PC-3 (cell line): ENCODE results near the gene NBAS. TPM values are rescaled to one million over a fixed set of nuclear protein-coding genes. Genes with fewer than 3 reads are reported as not detected.
"Not testable (repeated sequence)": the region's sequence is repeated elsewhere in the genome, so short reads cannot be mapped to it uniquely, and the experiment has no call there.

ENCODE experiments used
- ATAC-seq: fragments of 200-7000 bp; cut with Tn5 transposase; 2 replicates; pipeline ENCODE4 v1.9.1; 2020; ENCODE audit warnings: mild to moderate bottlenecking, moderate library complexity
- BruUV-seq: library from RNA; stranded (reverse); fragments of 400-500 nt; replicated peaks from 2 replicates; lab custom pipeline; 2021; lab: Mats Ljungman, UMichigan
- CTCF ChIA-PET: fragments of 300-600 bp; sonication (Branson Sonifier 250); formaldehyde crosslinking; loops from one replicate; lab custom pipeline; 2022; ENCODE audit warnings: antibody characterized with exemption; lab: Charles Lee
- POLR2A ChIA-PET: fragments of 300-600 bp; sonication (Branson Sonifier 250); formaldehyde crosslinking; loops from one replicate; lab custom pipeline; 2022; ENCODE audit warnings: antibody characterized with exemption; ENCODE audit not compliant: unreplicated experiment; lab: Charles Lee
- DNase-seq: peaks from one replicate; pipeline ENCODE4 v3.0.0-alpha.2; 2015
- H2AFZ ChIP-seq: fragments of 300-600 bp; sonication (generic); 2 replicates; pipeline ENCODE4 v1.6.0; 2016; ENCODE audit warnings: antibody characterized with exemption, low read length
- H3F3A ChIP-seq: fragments of 300-600 bp; sonication (generic); one replicate; pipeline ENCODE4 v1.6.0; 2017; ENCODE audit warnings: antibody characterized with exemption, low read length, control low read depth, mild to moderate bottlenecking; ENCODE audit not compliant: unreplicated experiment
- H3K27ac ChIP-seq: fragments of 300-600 bp; sonication (generic); 2 replicates; pipeline ENCODE4 v1.5.1; 2016; ENCODE audit warnings: mild to moderate bottlenecking, low read length
- H3K27me3 ChIP-seq: fragments of 300-600 bp; sonication (generic); 2 replicates; pipeline ENCODE4 v1.6.1; 2016; ENCODE audit warnings: low read length, mixed read lengths
- H3K36me3 ChIP-seq: fragments of 300-600 bp; sonication (generic); 2 replicates; pipeline ENCODE4 v1.6.1; 2016; ENCODE audit warnings: low read depth, mixed run types, low read length, mixed read lengths
- H3K4me1 ChIP-seq: fragments of 300-600 bp; sonication (generic); 2 replicates; pipeline ENCODE4 v1.5.1; 2016; ENCODE audit warnings: low read length; ENCODE audit not compliant: insufficient read depth
- H3K4me2 ChIP-seq: fragments of 300-600 bp; sonication (generic); 2 replicates; pipeline ENCODE4 v1.6.0; 2016; ENCODE audit warnings: low read length
- H3K4me3 ChIP-seq: fragments of 300-600 bp; sonication (generic); 2 replicates; pipeline ENCODE4 v1.5.1; 2016; ENCODE audit warnings: mild to moderate bottlenecking, low read length, mixed read lengths
- H3K79me2 ChIP-seq: fragments of 300-600 bp; sonication (generic); 2 replicates; pipeline ENCODE4 v1.6.1; 2017; ENCODE audit warnings: low read length, mixed read lengths
- H3K9ac ChIP-seq: fragments of 300-600 bp; sonication (generic); 2 replicates; pipeline ENCODE4 v1.6.0; 2016; ENCODE audit warnings: mild to moderate bottlenecking, low read length
- H3K9me2 ChIP-seq: fragments of 300-600 bp; sonication (generic); replicated peaks from 2 replicates; pipeline ENCODE4 v1.6.1; 2016; ENCODE audit warnings: mixed run types, low read length, mixed read lengths
- H3K9me3 ChIP-seq: fragments of 300-600 bp; sonication (generic); 2 replicates; pipeline ENCODE4 v1.6.1; 2016; ENCODE audit warnings: low read length, mixed read lengths
- H4K20me1 ChIP-seq: fragments of 300-600 bp; sonication (generic); 2 replicates; pipeline ENCODE4 v1.6.1; 2016; ENCODE audit warnings: low read length, mixed read lengths
- CTCF ChIP-seq: fragments of 300-600 bp; sonication (generic); conservative IDR thresholded peaks from 2 replicates; pipeline ENCODE4 v1.5.1; 2017; ENCODE audit warnings: antibody characterized with exemption, low read depth, mild to moderate bottlenecking, low read length
- EZH2 ChIP-seq: fragments of 300-600 bp; sonication (generic); IDR thresholded peaks from one replicate; pipeline ENCODE4 v1.6.1; 2017; ENCODE audit warnings: antibody characterized with exemption, mild to moderate bottlenecking, low read length; ENCODE audit not compliant: unreplicated experiment
- EZH2phosphoT487 ChIP-seq: fragments of 300-600 bp; sonication (generic); IDR thresholded peaks from 2 replicates; pipeline ENCODE4 v1.6.1; 2018; ENCODE audit warnings: mild to moderate bottlenecking, antibody characterized with exemption, low read length, borderline replicate concordance
- intact Hi-C: fragments of 100-400 bp; cut with micrococcal nuclease; formaldehyde crosslinking; loops from 2 replicates; pipeline ENCODE4 v1.9.0; 2023
- total RNA-seq: library from RNA; depleted of rRNA; stranded (reverse); fragments of >200 nt; gene quantifications from 2 replicates; pipeline ENCODE4 v1.2.3, GENCODE V29; 2014

NBAS gene
- total RNA-seq, 1 experiment from 2014 or later: 37.2 TPM

GRCh38 chr2:15331787-15332186 is 229.3 kb downstream of the NBAS start:
- H3K4me3 ChIP-seq: no peak overlapping the region
- POLR2A ChIA-PET: no interaction called here
- TF ChIP-seq EZH2phosphoT487 (no peak), EZH2 (no peak), CTCF (no peak)

GRCh38 chr2:15325296-15325695 is 235.8 kb downstream of the NBAS start:
- no peak overlapping the region for H3K9ac ChIP-seq
- no peaks in the 10 kb centered on the region for H3K4me1 ChIP-seq
- no peak for ATAC-seq
- peaks cover 11% of the 10 kb centered on the region for H3K36me3 ChIP-seq
- H3K4me3 ChIP-seq: no peak overlapping the region
- DNase-seq: no peak
- no peaks in the 10 kb centered on the region for H3K9me2 ChIP-seq
- H3K9me3 ChIP-seq: no peaks in the 10 kb centered on the region
- no peaks in the 10 kb centered on the region for H3K79me2 ChIP-seq
- no peak overlapping the region for H3K27ac ChIP-seq
- BruUV-seq: no TSS peak
- no peak overlapping the region for H3K4me2 ChIP-seq
- no peak overlapping the region for H2AFZ ChIP-seq
- ChIA-PET POLR2A (no interaction called here), CTCF (no interaction called here)
- H3K27me3 ChIP-seq: no peaks in the 10 kb centered on the region
- H3F3A ChIP-seq: no peaks in the 10 kb centered on the region
- H4K20me1 ChIP-seq: no peaks in the 10 kb centered on the region
- intact Hi-C loops: no loop called here
- no peak for TF ChIP-seq EZH2
- no peak for TF ChIP-seq EZH2phosphoT487

More at GRCh38 chr2:15331787-15332186, 229.3 kb downstream of the NBAS start:
- no peaks in the 10 kb centered on the region for H3K27me3 ChIP-seq
- ATAC-seq (no peak), DNase-seq (no peak)
- H3K9me3 ChIP-seq: no peaks in the 10 kb centered on the region
- no peak overlapping the region for H3K27ac ChIP-seq
- H4K20me1 ChIP-seq: no peaks in the 10 kb centered on the region
- H3K4me2 ChIP-seq: no peak overlapping the region
- no peaks in the 10 kb centered on the region for H3K79me2 ChIP-seq
- no peaks in the 10 kb centered on the region for H3K9me2 ChIP-seq
- no peaks in the 10 kb centered on the region for H3F3A ChIP-seq
- intact Hi-C loops: no loop called here
- no TSS peak for BruUV-seq
- H3K9ac ChIP-seq: no peak overlapping the region
- peaks cover 4% of the 10 kb centered on the region; the same call in 1 of the 2 replicates for H3K4me1 ChIP-seq
- H3K36me3 ChIP-seq: peaks cover 11% of the 10 kb centered on the region
- H2AFZ ChIP-seq: no peak overlapping the region
- CTCF ChIA-PET: no interaction called here

GRCh38 chr2:15323227-15323626 is 237.9 kb downstream of the NBAS start:
- H3F3A ChIP-seq: no peaks in the 10 kb centered on the region
- H4K20me1 ChIP-seq: no peaks in the 10 kb centered on the region
- H3K36me3 ChIP-seq: peaks cover 4% of the 10 kb centered on the region; the same call in 1 of the 2 replicates
- no peak overlapping the region for H3K4me2 ChIP-seq
- ChIA-PET POLR2A (no interaction called here), CTCF (no interaction called here)
- no peaks in the 10 kb centered on the region for H3K27me3 ChIP-seq
- no peaks in the 10 kb centered on the region for H3K9me3 ChIP-seq
- H3K4me1 ChIP-seq: no peaks in the 10 kb centered on the region
- no peak overlapping the region for H3K27ac ChIP-seq
- H2AFZ ChIP-seq: no peak overlapping the region
- no peak overlapping the region for H3K9ac ChIP-seq
- no peak for ATAC-seq
- no peak for TF ChIP-seq EZH2
- no peak for TF ChIP-seq EZH2phosphoT487
- no peak for TF ChIP-seq CTCF
- no TSS peak for BruUV-seq
- no peak overlapping the region for H3K4me3 ChIP-seq
- intact Hi-C loops: no loop called here
- DNase-seq: no peak
- H3K9me2 ChIP-seq: no peaks in the 10 kb centered on the region
- no peaks in the 10 kb centered on the region for H3K79me2 ChIP-seq

GRCh38 chr2:15321481-15321880 is 239.7 kb downstream of the NBAS start:
- H3K27me3 ChIP-seq, POLR2A ChIA-PET, ATAC-seq, H3K27ac ChIP-seq, H3K9me2 ChIP-seq, intact Hi-C loops, CTCF ChIA-PET, H3K4me2 ChIP-seq, H3K4me3 ChIP-seq, H4K20me1 ChIP-seq, H3K36me3 ChIP-seq, H3K9me3 ChIP-seq, H2AFZ ChIP-seq, H3K9ac ChIP-seq, H3K4me1 ChIP-seq, BruUV-seq, H3F3A ChIP-seq, H3K79me2 ChIP-seq, DNase-seq: not testable (repeated sequence)
